ENCODE results near the gene S100A4.

GRCh38 chr1:153587314-153587713 lies 41.7 kb upstream of the S100A4 start:
- TF ChIP-seq TARDBP (IDR thresholded peaks at IDR 0.05) (no peak), FOXA1 (IDR thresholded peaks at IDR 0.05) (no peak), SP1 (IDR thresholded peaks at IDR 0.05) (no peak), L3MBTL2 (conservative IDR thresholded peaks at IDR 0.05) (no peak), ARNT (IDR thresholded peaks at IDR 0.05) (no peak), SUZ12 (IDR thresholded peaks at IDR 0.05) (no peak), ELF4 (IDR thresholded peaks at IDR 0.05) (no peak), BHLHE40 (IDR thresholded peaks at IDR 0.05; ENCODE audit: borderline replicate concordance) (no peak), PKNOX1 (IDR thresholded peaks at IDR 0.05) (no peak), FOXK2 (IDR thresholded peaks at IDR 0.05) (no peak), NFRKB (IDR thresholded peaks at IDR 0.05) (no peak), FOXM1 (IDR thresholded peaks at IDR 0.05; ENCODE audit: borderline replicate concordance) (no peak), LEF1 (IDR thresholded peaks at IDR 0.05; ENCODE audit: borderline replicate concordance) (no peak), HDGF (IDR thresholded peaks at IDR 0.05; ENCODE audit: borderline replicate concordance) (no peak)

All from HEK293T (cell line).